ENCODE measurements around the gene SPECC1.
"Not testable (repeated sequence)": the region's sequence is repeated elsewhere in the genome, so short reads cannot be mapped to it uniquely, and the experiment has no call there.

SPECC1 gene

GRCh38 chr17:20352567-20352966 is 343.4 kb downstream of the SPECC1 start:
- not testable (repeated sequence) for DNase-seq

DNA sequence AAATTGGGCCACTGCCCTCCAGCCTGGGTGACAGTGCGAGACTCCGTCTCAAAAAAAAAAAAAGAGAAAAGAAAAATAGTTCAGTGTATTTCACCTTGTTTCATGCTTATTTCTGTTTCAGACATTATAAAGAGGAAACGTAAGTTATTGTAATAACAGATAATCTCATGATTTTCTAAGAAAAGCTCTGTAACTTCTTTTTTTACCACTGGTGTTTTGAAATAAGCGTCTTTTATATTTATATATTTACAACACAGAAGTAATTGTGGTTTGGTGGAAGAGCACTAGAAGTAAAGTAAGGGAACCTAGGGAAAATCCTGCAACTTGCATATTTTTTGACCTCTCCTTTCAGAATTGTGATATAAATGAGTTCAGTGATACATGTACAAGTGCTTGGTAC is 354.7 kb downstream of the SPECC1 start:
- DNase-seq: not testable (repeated sequence)
